ENCODE results near the gene GH1.
A peak's percentile ranks its signal among the peaks of the same experiment; 100 is the strongest.

GH1 gene

GRCh38 chr17:63961355-63962212, 42.9 kb upstream of the GH1 start:
- peak overlapping the region; percentile 30; the same call in 1 of the 2 replicates for H2AFZ ChIP-seq (ENCODE audit: low read depth)
- H3K4me3 ChIP-seq (IDR thresholded peaks at IDR 0.05; ENCODE audit: insufficient read depth, low read depth, low read length) = no peak overlapping the region
- peak overlapping the region; percentile 72 for H3K4me2 ChIP-seq

GRCh38 chr17:63960430-63960829, 41.8 kb upstream of the GH1 start:
- no peaks in the 10 kb centered on the region for H3K79me2 ChIP-seq (ENCODE audit: insufficient read depth, low read depth)
- H3K9ac ChIP-seq = no peak overlapping the region
- H3K4me3 ChIP-seq (IDR thresholded peaks at IDR 0.05; ENCODE audit: insufficient read depth, low read depth, low read length) = no peak overlapping the region
- peaks cover 8% of the 10 kb centered on the region; the same call in 1 of the 2 replicates for H3K27me3 ChIP-seq (ENCODE audit: insufficient read depth, low read depth)
- H4K20me1 ChIP-seq (ENCODE audit: insufficient read depth) = no peaks in the 10 kb centered on the region
- H3K27ac ChIP-seq = no peak overlapping the region
- TF ChIP-seq CTCF (conservative IDR thresholded peaks at IDR 0.05; ENCODE audit: low read depth, low read length) = no peak
- no peaks in the 10 kb centered on the region for H3K36me3 ChIP-seq (ENCODE audit: insufficient read depth)
- H2AFZ ChIP-seq (ENCODE audit: low read depth) = no peak overlapping the region
- H3K4me1 ChIP-seq (ENCODE audit: low read depth, poor library complexity, severe bottlenecking) = no peaks in the 10 kb centered on the region
- no peak overlapping the region for H3K4me2 ChIP-seq

More at GRCh38 chr17:63961355-63962212, 42.9 kb upstream of the GH1 start:
- no peaks in the 10 kb centered on the region for H3K79me2 ChIP-seq (ENCODE audit: insufficient read depth, low read depth)
- H4K20me1 ChIP-seq (ENCODE audit: insufficient read depth) = no peaks in the 10 kb centered on the region
- peak overlapping the region; percentile 27; the same call in 1 of the 2 replicates for H3K9ac ChIP-seq
- H3K4me1 ChIP-seq (ENCODE audit: low read depth, poor library complexity, severe bottlenecking) = no peaks in the 10 kb centered on the region
- H3K27me3 ChIP-seq (ENCODE audit: insufficient read depth, low read depth) = peaks cover 10% of the 10 kb centered on the region; the same call in 1 of the 2 replicates
- TF ChIP-seq CTCF (conservative IDR thresholded peaks at IDR 0.05; ENCODE audit: low read depth, low read length) = no peak
- H3K36me3 ChIP-seq (ENCODE audit: insufficient read depth) = no peaks in the 10 kb centered on the region
- H3K27ac ChIP-seq = no peak overlapping the region

GRCh38 chr17:63960006-63960405, 41.4 kb upstream of the GH1 start:
- TF ChIP-seq CTCF (conservative IDR thresholded peaks at IDR 0.05; ENCODE audit: low read depth, low read length) = no peak
- Histone ChIP-seq H3K27ac (no peak overlapping the region), H4K20me1 (ENCODE audit: insufficient read depth) (no peaks in the 10 kb centered on the region), H2AFZ (ENCODE audit: low read depth) (no peak overlapping the region), H3K79me2 (ENCODE audit: insufficient read depth, low read depth) (no peaks in the 10 kb centered on the region), H3K9ac (no peak overlapping the region), H3K4me1 (ENCODE audit: low read depth, poor library complexity, severe bottlenecking) (no peaks in the 10 kb centered on the region), H3K36me3 (ENCODE audit: insufficient read depth) (no peaks in the 10 kb centered on the region), H3K27me3 (ENCODE audit: insufficient read depth, low read depth) (peaks cover 5% of the 10 kb centered on the region; the same call in 1 of the 2 replicates), H3K4me2 (no peak overlapping the region), H3K4me3 (IDR thresholded peaks at IDR 0.05; ENCODE audit: insufficient read depth, low read depth, low read length) (no peak overlapping the region)

GRCh38 chr17:63956296-63956920, 37.8 kb upstream of the GH1 start:
- TF ChIP-seq CTCF (conservative IDR thresholded peaks at IDR 0.05; ENCODE audit: low read depth, low read length) = no peak
- no peaks in the 10 kb centered on the region for H3K36me3 ChIP-seq (ENCODE audit: insufficient read depth)
- no peak overlapping the region for H3K4me2 ChIP-seq
- H3K27me3 ChIP-seq (ENCODE audit: insufficient read depth, low read depth) = no peaks in the 10 kb centered on the region
- H3K79me2 ChIP-seq (ENCODE audit: insufficient read depth, low read depth) = no peaks in the 10 kb centered on the region
- H3K27ac ChIP-seq = no peak overlapping the region
- no peaks in the 10 kb centered on the region for H4K20me1 ChIP-seq (ENCODE audit: insufficient read depth)
- H3K4me1 ChIP-seq (ENCODE audit: low read depth, poor library complexity, severe bottlenecking) = no peaks in the 10 kb centered on the region
- no peak overlapping the region for H3K4me3 ChIP-seq (IDR thresholded peaks at IDR 0.05; ENCODE audit: insufficient read depth, low read depth, low read length)
- no peak overlapping the region for H3K9ac ChIP-seq
- H2AFZ ChIP-seq (ENCODE audit: low read depth) = no peak overlapping the region

Data from KMS-11 (cell line).